HepG2 (cell line): Measurements from ENCODE around the gene HMGCS2. TPM values are rescaled to one million over a fixed set of nuclear protein-coding genes. Genes with fewer than 3 reads are reported as not detected.

Experiments
- ATAC-seq: fragments of 200-7000 bp; cut with Tn5 transposase; 3 replicates; pipeline ENCODE4 v1.9.1; 2020; ENCODE audit warnings: mild to moderate bottlenecking, moderate library complexity
- BruUV-seq: library from RNA; stranded (reverse); fragments of 400-500 nt; replicated peaks from 2 replicates; lab custom pipeline; 2021; lab: Mats Ljungman, UMichigan
- CTCF ChIA-PET: fragments of 300-600 bp; formaldehyde crosslinking; extraction: SDS; loops from one replicate; lab custom pipeline; 2021; ENCODE audit warnings: low total read pairs, inconsistent platforms, low intra/inter-chr PET ratio; lab: Yijun Ruan, JAX
- POLR2A ChIA-PET: fragments of 350-600 bp; sonication (Branson Sonifier 250); formaldehyde crosslinking; loops from one replicate; lab custom pipeline; 2020; ENCODE audit warnings: antibody characterized with exemption, inconsistent platforms; lab: Yijun Ruan, JAX
- DNase-seq: peaks from one replicate; pipeline ENCODE4 v3.0.0-alpha.2; 2015; ENCODE audit warnings: low spot score
- FAIRE-seq: peaks from 3 replicates; lab custom pipeline; 2011; peaks lifted over from hg19 to GRCh38; lab: Jason Lieb, UNC
- H2AFZ ChIP-seq: one replicate; pipeline ENCODE4 v1.6.1; 2011; ENCODE audit warnings: low read length, inconsistent platforms
- H3K27ac ChIP-seq: fragments of 300-600 bp; 3 replicates; pipeline ENCODE4 v1.8.0; 2011; ENCODE audit warnings: mixed run types, mild to moderate bottlenecking, mixed read lengths, low read length, inconsistent platforms; ENCODE audit not compliant: insufficient read depth; ENCODE audit errors: extremely low read length
- H3K27me3 ChIP-seq, 2 experiments: fragments of 200-600 bp in 1 of 2; 2 replicates in 1 of 2; 3 replicates in 1 of 2; pipeline versions ENCODE4 v1.6.0 to v1.8.0; 2011; ENCODE audit warnings: low read length in 2 of 2, mild to moderate bottlenecking in 2 of 2, moderate library complexity in 2 of 2, inconsistent platforms in 1 of 2; ENCODE audit not compliant: insufficient read depth in 2 of 2, control insufficient read depth in 1 of 2
- H3K36me3 ChIP-seq, 2 experiments: fragments of 200-600 bp in 1 of 2; replicated peaks in 1 of 2; 2 replicates in 1 of 2; 3 replicates in 1 of 2; pipeline versions ENCODE4 v1.5.1 to v1.8.0; 2011; ENCODE audit warnings: low read length in 2 of 2, inconsistent platforms in 1 of 2; ENCODE audit not compliant: insufficient read depth in 2 of 2, control insufficient read depth in 1 of 2
- H3K4me1 ChIP-seq: 2 replicates; pipeline ENCODE4 v1.5.1; 2012; ENCODE audit warnings: low read length, inconsistent platforms; ENCODE audit not compliant: insufficient read depth
- H3K4me2 ChIP-seq: 2 replicates; pipeline ENCODE4 v1.6.0; 2011; ENCODE audit warnings: low read depth, low read length, inconsistent platforms
- H3K4me3 ChIP-seq, 3 experiments: fragments of 200-600 bp in 1 of 3; sonication (generic), shearing (Covaris generic) in 1 of 3; replicated peaks in 1 of 3; 2 replicates each; pipeline ENCODE4 v1.5.1; 2011 to 2016; ENCODE audit warnings: low read length in 3 of 3, inconsistent platforms in 2 of 3, low read depth in 2 of 3, mild to moderate bottlenecking in 2 of 3, control low read depth in 1 of 3, mixed read lengths in 1 of 3; ENCODE audit not compliant: insufficient read depth in 1 of 3
- H3K79me2 ChIP-seq: one replicate; pipeline ENCODE4 v1.6.1; 2011; ENCODE audit warnings: low read length, inconsistent platforms; ENCODE audit not compliant: insufficient read depth
- H3K9ac ChIP-seq: 2 replicates; pipeline ENCODE4 v1.6.0; 2011; ENCODE audit warnings: mild to moderate bottlenecking, low read depth, low read length, inconsistent platforms; ENCODE audit not compliant: insufficient read depth
- H3K9me3 ChIP-seq: 2 replicates; pipeline ENCODE4 v1.5.1; 2012; ENCODE audit warnings: mild to moderate bottlenecking, low read length
- H4K20me1 ChIP-seq: 2 replicates; pipeline ENCODE4 v1.6.0; 2011; ENCODE audit warnings: inconsistent platforms, mild to moderate bottlenecking, low read length, moderate library complexity; ENCODE audit not compliant: insufficient read depth
- ARID3A ChIP-seq: IDR thresholded peaks from 2 replicates; pipeline ENCODE4 v1.6.1; 2012; ENCODE audit warnings: low read depth, low read length, improper control_type of control experiment
- ETV6 ChIP-seq: sonication (generic); formaldehyde crosslinking; conservative IDR thresholded peaks from 2 replicates; pipeline ENCODE4 v1.4.0; 2020; ENCODE audit warnings: missing genetic modification reagents
- HNRNPK ChIP-seq: fragments of 200-400 bp; formaldehyde crosslinking; IDR thresholded peaks from 2 replicates; pipeline ENCODE4 v1.6.1; 2018; ENCODE audit warnings: low read length, low read depth, moderate library complexity, mild to moderate bottlenecking; ENCODE audit not compliant: poor library complexity, severe bottlenecking
- HOXA3 ChIP-seq: sonication (generic); formaldehyde crosslinking; IDR thresholded peaks from 2 replicates; pipeline ENCODE4 v1.5.0; 2020; ENCODE audit warnings: missing genetic modification reagents
- JUND ChIP-seq: sonication (generic); formaldehyde crosslinking; IDR thresholded peaks from 2 replicates; pipeline ENCODE4 v1.8.0; 2022; ENCODE audit warnings: mild to moderate bottlenecking, missing genetic modification reagents
- KDM5B ChIP-seq: sonication (generic); formaldehyde crosslinking; IDR thresholded peaks from 2 replicates; pipeline ENCODE4 v1.4.0; 2020; ENCODE audit warnings: missing genetic modification reagents, mild to moderate bottlenecking, borderline replicate concordance
- MAFK ChIP-seq, 2 experiments: IDR thresholded peaks in 1 of 2; conservative IDR thresholded peaks in 1 of 2; 2 replicates each; pipeline ENCODE4 v1.6.1; 2011; ENCODE audit warnings: improper control_type of control experiment in 2 of 2, low read length in 2 of 2
- RBM22 ChIP-seq: fragments of 200-400 bp; formaldehyde crosslinking; optimal IDR thresholded peaks from 2 replicates; pipeline ENCODE3; 2017; ENCODE audit warnings: mild to moderate bottlenecking, low read length, moderate library complexity
- SNAI1 ChIP-seq: sonication (generic); formaldehyde crosslinking; IDR thresholded peaks from 2 replicates; pipeline ENCODE4 v1.5.0; 2020; ENCODE audit warnings: mild to moderate bottlenecking, missing genetic modification reagents, borderline replicate concordance
- SOX13 ChIP-seq, 3 experiments: fragments of 450-650 bp in 1 of 3; sonication (generic) in 1 of 3; formaldehyde crosslinking in 1 of 3; IDR thresholded peaks in 2 of 3; conservative IDR thresholded peaks in 1 of 3; 2 replicates each; pipeline versions ENCODE4 v1.5.0 to v1.6.1; 2016 to 2020; ENCODE audit warnings: antibody characterized with exemption in 1 of 3, mild to moderate bottlenecking in 1 of 3, missing compliant biosample characterization in 1 of 3, missing genetic modification reagents in 1 of 3, moderate library complexity in 1 of 3
- SSRP1 ChIP-seq: IDR thresholded peaks from 2 replicates; pipeline ENCODE4 v1.6.1; 2016; ENCODE audit warnings: control low read depth
- ZNF362 ChIP-seq: sonication (generic); formaldehyde crosslinking; IDR thresholded peaks from 2 replicates; pipeline ENCODE4 v1.4.0; 2020; ENCODE audit warnings: missing genetic modification reagents, mild to moderate bottlenecking, borderline replicate concordance
- ZNF781 ChIP-seq: sonication (generic); formaldehyde crosslinking; IDR thresholded peaks from 2 replicates; pipeline ENCODE4 v1.5.1; 2020; ENCODE audit warnings: borderline replicate concordance, mild to moderate bottlenecking, missing genetic modification reagents; ENCODE audit errors: not compliant biosample characterization
- WGBS: methylation state at CpG from one replicate; pipeline ENCODE4 v1.1.6; 2017; ENCODE audit warnings: low lambda C conversion rate; 5-methylcytosine and 5-hydroxymethylcytosine counted together
- in situ Hi-C: cut with HindIII; loops from 2 replicates; pipeline ENCODE4 v1.10.0; 2017; ENCODE audit warnings: low pct_unique_long_range_greater_than_20kb; ENCODE audit not compliant: extremely low pct_ligation_motif_present
- intact Hi-C: fragments of 100-400 bp; cut with micrococcal nuclease; formaldehyde crosslinking; loops from one replicate; pipeline ENCODE4 v1.10.0; 2022; ENCODE audit not compliant: unreplicated experiment
- polyA plus RNA-seq, 8 experiments: library from polyadenylated mRNA; depleted of rRNA in 3 of 8; stranded (reverse) in 7 of 8; unstranded in 1 of 8; fragments of >200 nt; fragmentation: Illumina TruSeq in 4 of 8; extraction: Trizol in 4 of 8; gene quantifications; 2 replicates each; pipeline versions ENCODE4 v1.2.1 to v1.2.3, GENCODE V29; 2011 to 2016; ENCODE audit warnings: low read depth in 4 of 8, missing spikeins in 1 of 8, mixed read lengths in 1 of 8; ENCODE audit not compliant: insufficient read depth in 1 of 8
- total RNA-seq, 5 experiments: library from RNA; depleted of rRNA; stranded (reverse); fragments of >200 nt; fragmentation: Illumina TruSeq; extraction: Trizol; gene quantifications; 2 replicates each; pipeline ENCODE4 v1.2.3, GENCODE V29; 2016; ENCODE audit warnings: low read depth in 1 of 5
- TF ChIP-seq, protein P1 (sequence below): sonication (generic); formaldehyde crosslinking; IDR thresholded peaks from 2 replicates; pipeline ENCODE4 v1.4.0; 2020; ENCODE audit warnings: mild to moderate bottlenecking, low read depth, missing genetic modification reagents

HMGCS2 gene
- total and polyA plus RNA-seq, 2 of the 13 experiments (the other 11 are each of a cell fraction or from before 2014, with no cell fraction given): 0.44 to 1.5 TPM

GRCh38 chr1:119732465-119733168, 36.1 kb downstream of the HMGCS2 start:
- WGBS: 76% methylated on average over 11 of the region's 11 CpGs
- FAIRE-seq (no peak), DNase-seq (no peak), ATAC-seq (peak; percentile 22; the same call in 2 of the 3 replicates)
- no peaks in the 10 kb centered on the region for H3K79me2 ChIP-seq
- peaks cover 33 to 97% of the 10 kb centered on the region in 2 experiments for H3K36me3 ChIP-seq
- H3K9me3 ChIP-seq: no peaks in the 10 kb centered on the region
- no peaks in the 10 kb centered on the region for H3K27me3 ChIP-seq
- in situ Hi-C loops (no loop called here), intact Hi-C loops (no loop called here)
- BruUV-seq: no TSS peak
- no peak overlapping the region for H3K4me2 ChIP-seq
- TF ChIP-seq KDM5B (CRISPR knock-in tag): no peak
- TF ChIP-seq JUND (CRISPR knock-in tag): no peak
- TF ChIP-seq ZNF781 (CRISPR knock-in tag): no peak
- TF ChIP-seq SSRP1: no peak
- peak; percentile 72; the same call in 1 of the 2 replicates for TF ChIP-seq ZNF362
- TF ChIP-seq SOX13 (IDR thresholded peaks at IDR 0.05): no peak
- 0 out of 4 replicates have a peak, but pooled peaks of 1 of the 2 experiments have one; percentile 20 for TF ChIP-seq SOX13 (CRISPR knock-in tag; conservative IDR thresholded peaks at IDR 0.05 in 1 of 2, IDR thresholded peaks at IDR 0.05 in 1 of 2)
- TF ChIP-seq, protein P1, sequence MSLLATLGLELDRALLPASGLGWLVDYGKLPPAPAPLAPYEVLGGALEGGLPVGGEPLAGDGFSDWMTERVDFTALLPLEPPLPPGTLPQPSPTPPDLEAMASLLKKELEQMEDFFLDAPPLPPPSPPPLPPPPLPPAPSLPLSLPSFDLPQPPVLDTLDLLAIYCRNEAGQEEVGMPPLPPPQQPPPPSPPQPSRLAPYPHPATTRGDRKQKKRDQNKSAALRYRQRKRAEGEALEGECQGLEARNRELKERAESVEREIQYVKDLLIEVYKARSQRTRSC (CRISPR knock-in tag): no peak
- no peak for TF ChIP-seq HNRNPK
- no peak for TF ChIP-seq ARID3A
- TF ChIP-seq RBM22: peak; percentile 58
- TF ChIP-seq MAFK (conservative IDR thresholded peaks at IDR 0.05 in 1 of 2, IDR thresholded peaks at IDR 0.05 in 1 of 2; ENCODE audit: low read length in 2 of 2): no peak
- TF ChIP-seq SNAI1 (CRISPR knock-in tag): no peak
- no peak for TF ChIP-seq HOXA3 (CRISPR knock-in tag)
- TF ChIP-seq ETV6 (CRISPR knock-in tag): no peak
- peaks cover 54% of the 10 kb centered on the region for H3K4me1 ChIP-seq
- H3K27ac ChIP-seq: peak overlapping the region; percentile 28
- CTCF ChIA-PET: interaction anchor here (0.7 kb wide), 1 partner anchor 56 kb away, joined by 3 read pairs; no protein-coding TSS in a partner anchor
- H3K9ac ChIP-seq: no peak overlapping the region
- no peak overlapping the region for H2AFZ ChIP-seq
- POLR2A ChIA-PET: interaction anchor here (1.0 to 1.9 kb wide), 2 partner anchors 8 to 11 kb away, joined by 3 to 6 read pairs; no protein-coding TSS in a partner anchor
- no peak overlapping the region for H3K4me3 ChIP-seq
- H4K20me1 ChIP-seq: no peaks in the 10 kb centered on the region; the same call in none of the 2 replicates
